HG03175 (cell line): Measurements from ENCODE around the gene INTS11.

Source experiments
- ATAC-seq: cut with Tn5 transposase; IDR thresholded peaks from one replicate; pipeline ENCODE4 v1.9.1; 2021; ENCODE audit warnings: mild to moderate bottlenecking, moderate library complexity; ENCODE audit not compliant: unreplicated experiment

INTS11 gene

DNA sequence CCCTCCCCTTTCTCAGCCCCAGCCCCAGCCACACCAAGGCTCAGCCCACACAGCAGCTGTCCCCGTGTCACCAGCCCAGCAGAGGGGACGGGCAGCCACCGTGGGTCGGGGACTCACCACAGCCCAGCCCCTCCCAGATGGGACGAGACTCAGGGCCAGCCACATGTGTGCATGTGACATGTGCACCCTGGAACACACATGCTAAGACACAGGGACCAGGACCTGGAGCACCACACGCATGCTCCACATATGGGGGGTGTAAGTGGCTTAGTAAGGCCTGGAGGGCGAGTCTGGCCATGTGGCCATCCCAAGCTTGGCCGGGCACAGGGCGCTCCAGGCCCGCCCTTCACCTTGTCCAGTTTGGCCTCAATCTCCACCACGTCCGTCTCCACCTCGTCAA, 20.7 kb downstream of the INTS11 start:
- ATAC-seq = no peak

DNA sequence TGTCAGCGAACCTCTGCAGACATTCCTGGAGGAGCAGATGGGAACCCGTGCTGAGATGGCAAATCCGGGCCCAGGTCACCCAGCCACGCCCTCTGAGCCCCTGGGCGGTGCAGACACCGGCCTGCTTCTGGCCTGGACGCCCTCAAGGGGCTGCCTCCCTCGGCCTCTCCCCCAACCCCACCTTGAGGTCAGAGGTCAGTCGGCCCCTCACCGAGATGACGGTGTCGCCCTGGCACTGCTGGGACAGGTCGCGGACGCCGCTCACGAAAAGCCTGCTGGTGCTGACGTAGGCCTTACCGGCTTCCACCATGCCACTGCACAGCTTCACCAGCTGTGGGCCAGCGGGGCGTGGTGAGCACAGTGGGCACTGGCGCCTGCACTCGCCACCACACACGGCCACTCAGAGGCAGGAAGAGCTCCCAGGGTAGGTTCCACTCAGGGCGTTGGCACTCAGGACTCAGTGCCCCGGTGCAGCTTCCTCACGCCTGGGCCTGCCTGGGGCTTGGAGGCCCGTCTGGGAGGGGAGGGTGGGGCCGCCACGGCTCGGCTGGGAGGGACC, 21.4 kb downstream of the INTS11 start:
- ATAC-seq = no peak

DNA sequence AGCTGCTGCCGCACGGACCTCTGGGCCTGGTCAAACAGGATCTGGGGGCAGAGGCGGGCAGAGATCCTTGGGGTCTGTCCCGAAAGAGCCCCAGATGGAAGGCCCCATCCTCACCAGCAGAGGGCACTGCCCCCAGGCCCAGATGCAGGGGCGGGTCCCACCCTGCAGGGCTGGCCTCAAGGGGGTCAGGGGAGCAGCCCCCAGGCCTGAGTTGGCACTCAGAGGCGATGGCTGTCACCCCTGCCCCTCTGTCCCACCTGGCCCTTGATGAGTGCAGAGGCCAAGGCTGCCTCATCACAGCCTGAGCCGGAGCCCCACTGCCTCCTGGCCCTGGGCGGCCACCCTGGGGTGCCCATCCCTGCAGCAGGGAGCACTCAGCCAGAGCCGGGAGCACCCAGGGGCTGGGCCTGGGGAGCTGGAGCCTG, 22.4 kb downstream of the INTS11 start:
- ATAC-seq = no peak

DNA sequence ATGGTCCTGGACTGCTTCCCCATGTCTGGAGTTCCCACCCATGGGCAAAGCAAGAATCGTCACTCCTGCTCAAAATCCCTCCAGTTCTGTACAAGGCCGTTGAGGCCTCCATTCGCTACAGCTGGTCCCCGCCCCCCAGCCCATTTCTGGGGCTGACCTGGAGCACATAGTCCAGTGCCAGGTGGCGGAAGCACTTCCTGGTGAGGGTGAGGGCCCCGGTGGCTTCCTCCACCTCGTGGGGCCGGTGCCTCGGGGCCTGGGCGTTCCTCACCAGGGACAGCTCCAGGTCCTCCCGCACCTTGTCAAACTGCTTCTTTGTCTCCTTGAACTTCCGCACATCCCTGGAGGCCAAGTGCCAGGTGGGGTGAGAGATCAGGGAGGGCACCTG, 24.1 kb downstream of the INTS11 start:
- ATAC-seq = no peak

DNA sequence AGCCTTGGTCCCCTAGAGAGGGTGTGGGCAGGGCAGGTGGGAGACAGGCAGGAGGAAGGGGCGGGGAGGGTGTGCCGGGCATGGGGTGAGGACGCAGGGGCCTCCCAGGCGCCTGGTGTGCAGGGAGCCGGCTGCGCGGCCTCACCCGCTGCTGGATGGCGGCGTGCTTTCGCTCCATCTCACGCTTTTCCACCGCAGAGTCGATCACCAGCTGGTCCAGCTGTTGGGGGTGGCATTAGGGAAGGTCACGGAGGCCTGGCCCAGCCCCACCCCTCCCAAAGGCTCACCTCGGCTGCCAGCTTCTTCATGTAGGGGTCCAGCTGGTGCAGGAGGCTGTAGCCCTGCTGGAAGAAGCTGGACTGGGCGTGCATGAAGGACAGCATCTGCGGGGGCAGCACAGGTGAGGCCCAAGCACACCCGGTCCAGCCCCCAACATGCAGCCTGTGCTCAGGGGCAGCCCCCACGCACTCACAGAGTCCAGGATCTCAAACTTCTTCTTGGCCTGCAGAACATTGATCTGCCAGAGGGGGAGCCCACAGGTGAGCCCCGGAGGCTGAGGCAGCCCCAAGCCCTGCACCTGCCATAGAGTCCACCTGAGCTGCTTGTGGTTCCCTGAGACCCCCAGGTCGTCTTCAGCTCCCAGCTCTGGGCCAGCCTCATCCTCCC, 24.6 kb downstream of the INTS11 start:
- ATAC-seq = no peak

DNA sequence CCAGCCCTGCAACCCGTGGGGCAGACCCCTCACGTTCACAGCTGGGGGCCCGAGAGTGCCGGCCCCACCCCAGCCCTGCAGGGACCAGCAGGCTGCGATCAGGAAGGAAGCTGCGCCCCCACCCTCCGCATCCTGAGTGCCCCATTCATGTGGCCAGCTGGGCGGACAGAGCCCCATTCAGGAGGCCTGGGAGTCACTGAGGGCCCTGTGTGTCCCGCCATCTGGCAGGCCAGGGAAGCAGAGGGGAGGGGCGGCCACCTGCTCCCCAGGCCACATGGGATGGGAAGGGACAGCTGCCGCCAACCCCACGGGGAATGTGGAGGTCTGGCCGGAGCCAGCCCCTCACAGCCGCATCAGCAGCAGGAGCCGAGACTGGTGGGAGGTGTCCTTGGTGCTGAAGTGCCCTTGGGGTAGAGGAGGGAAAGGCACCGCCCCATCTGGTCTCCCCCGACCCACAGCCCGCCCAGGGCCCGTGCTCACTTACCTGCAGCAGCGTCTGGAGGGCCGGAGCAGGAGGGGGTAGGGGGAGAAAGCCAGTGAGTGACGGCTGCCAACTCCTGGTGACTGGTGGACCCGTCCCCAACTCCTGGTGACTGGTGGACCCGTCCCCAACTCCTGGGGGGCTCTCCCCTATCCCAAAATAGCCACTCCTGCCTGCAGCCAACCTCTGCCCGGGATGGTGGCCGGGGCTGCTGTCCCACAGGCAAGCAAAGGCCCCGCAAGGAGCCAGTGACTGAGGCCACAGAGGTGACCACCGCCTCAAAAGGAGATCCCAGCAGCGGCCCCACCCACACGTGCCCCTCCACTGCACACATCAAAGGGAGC, 25.4 kb downstream of the INTS11 start:
- ATAC-seq = no peak

DNA sequence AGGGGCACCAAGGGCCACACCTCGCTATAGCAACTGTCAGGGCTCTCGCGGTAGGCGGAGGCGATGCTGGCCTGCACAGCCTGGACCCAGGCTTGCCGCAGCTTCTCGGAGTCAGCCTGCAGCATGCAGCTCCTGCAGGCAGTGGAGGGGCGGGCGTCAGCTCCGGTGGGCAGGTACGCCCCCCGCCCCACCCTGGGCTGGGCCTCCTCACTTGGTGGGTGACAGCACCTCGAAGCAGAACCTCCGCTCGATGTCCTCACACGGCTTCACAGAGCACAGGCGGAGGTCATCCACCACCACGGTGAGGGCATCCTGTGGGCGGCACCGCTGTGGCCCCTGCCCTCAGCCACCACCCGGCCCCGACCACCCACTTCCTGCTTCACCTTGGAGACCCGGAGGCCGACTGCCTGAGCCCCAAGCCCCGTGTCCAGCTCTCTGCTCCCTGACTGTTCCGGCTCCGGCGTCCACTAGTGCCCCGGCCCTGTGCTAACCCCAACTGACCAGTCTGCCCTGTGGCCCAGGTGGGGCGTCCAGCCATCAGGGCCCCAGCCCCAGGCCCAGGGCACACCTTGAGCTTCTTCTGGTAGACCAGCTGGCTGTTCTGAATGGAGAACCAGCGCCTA, 26.5 kb downstream of the INTS11 start:
- no peak for ATAC-seq

DNA sequence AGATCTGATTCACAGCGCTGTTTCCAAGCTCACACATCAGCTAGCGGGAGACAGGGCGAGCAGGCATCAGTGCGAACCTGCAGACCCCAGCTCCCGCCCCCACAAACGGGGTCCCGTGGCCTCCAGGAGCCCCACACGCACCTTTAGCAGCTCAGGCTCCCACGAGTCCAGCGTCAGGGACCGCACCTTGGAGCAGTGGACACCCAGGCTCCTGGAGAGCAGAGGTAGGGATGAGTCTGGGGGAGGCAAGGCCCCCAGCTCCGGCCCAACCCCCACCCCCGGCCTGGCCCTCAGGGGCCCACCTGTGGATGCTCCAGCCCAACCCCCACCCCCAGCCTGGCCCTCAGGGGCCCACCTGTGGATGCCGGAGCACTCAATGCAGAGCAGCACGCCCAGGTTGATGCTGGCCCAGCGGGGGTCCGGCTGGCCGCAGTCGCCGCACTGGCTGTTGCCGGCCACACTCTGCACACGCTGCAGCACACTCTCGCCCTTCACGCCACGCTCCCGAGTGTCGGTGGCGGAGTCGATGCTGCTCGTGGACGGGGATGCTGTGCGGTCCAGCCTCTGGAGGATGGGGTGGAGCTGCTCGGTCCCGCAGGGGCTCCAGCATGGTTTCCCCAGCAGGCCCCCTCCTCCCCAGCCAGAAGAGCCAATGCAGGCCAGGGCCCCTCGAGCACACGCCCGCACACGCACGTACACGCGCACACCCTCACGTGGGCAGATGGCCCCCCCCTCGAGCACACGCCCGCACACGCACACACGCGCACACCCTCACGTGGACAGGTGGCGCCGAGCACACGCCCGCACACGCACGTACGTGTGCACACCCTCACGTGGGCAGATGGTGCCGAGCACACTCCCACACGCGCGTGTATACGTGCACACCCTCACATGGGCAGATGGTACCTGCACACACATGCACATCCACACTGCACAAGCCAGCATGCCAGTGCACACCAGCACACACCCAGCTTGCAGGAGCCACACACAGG, 28.1 kb downstream of the INTS11 start:
- ATAC-seq = no peak

DNA sequence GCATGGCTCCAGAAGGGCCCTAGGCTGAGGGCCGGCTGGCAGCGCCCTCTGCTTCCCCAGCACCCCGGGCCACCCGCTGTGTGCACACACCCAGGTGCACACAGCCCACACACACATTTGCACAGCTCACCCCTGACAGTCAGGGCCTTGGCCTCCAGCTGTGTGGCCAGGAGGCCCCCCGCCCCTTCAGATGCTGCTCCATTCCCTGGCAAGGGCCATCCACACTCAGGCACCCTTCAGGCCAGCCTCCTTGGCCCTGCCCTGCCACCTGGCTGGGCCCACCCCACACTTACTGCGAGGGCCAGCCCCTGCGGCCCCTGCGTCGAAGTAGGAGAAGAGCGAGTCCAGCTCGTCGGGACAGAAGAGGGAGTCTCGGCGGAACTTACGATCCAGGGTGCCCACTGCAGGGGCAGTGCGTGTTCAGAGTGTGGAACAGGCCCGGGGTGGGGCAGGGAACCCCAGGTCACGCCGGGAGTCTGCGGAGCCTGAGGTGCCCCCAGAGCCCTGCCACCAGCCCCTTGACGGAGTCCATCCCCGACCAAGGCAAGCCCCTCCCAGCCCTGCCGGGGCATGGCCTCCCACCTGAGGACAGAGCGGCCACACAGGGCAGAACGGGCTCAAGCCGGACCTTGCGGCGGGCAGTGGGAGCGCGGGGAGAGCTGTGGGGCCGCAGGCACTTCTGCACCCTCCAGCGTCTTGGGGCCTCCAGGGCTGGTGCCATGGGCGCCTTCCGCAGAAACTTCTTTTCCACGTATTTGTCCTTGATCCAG, 29.1 kb downstream of the INTS11 start:
- no peak for ATAC-seq

DNA sequence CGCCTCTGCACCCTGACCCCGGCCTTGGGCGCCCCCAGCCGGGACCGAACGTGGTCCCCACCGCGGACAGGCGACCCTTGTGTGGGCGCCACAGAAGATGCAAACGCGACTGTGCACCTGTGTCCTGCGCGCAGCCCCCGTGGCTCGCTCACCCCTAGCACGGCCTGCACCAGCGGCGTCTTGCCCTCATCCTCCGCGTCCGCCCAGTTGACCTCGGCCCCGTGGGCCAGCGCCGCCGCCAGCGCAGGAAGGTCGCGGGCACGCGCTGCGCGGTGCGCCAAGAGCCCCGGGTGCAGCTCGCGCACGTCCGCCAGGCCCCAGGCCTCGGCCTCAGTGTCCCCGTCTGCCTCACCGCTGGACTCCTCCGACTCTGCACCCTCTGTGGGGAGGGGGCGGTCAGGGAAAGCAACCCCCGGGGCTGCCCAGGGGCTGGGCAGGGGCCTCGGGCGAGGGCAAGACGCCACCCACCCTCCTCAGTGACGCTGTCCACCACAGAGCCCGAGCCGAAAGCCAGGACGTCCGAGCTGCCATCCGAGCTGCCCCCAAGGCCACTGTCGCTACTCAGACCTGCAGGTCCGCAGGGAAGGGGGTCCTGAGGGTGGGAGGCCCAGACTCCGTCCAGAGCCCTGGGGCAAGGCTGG, 30.1 kb downstream of the INTS11 start:
- no peak for ATAC-seq

DNA sequence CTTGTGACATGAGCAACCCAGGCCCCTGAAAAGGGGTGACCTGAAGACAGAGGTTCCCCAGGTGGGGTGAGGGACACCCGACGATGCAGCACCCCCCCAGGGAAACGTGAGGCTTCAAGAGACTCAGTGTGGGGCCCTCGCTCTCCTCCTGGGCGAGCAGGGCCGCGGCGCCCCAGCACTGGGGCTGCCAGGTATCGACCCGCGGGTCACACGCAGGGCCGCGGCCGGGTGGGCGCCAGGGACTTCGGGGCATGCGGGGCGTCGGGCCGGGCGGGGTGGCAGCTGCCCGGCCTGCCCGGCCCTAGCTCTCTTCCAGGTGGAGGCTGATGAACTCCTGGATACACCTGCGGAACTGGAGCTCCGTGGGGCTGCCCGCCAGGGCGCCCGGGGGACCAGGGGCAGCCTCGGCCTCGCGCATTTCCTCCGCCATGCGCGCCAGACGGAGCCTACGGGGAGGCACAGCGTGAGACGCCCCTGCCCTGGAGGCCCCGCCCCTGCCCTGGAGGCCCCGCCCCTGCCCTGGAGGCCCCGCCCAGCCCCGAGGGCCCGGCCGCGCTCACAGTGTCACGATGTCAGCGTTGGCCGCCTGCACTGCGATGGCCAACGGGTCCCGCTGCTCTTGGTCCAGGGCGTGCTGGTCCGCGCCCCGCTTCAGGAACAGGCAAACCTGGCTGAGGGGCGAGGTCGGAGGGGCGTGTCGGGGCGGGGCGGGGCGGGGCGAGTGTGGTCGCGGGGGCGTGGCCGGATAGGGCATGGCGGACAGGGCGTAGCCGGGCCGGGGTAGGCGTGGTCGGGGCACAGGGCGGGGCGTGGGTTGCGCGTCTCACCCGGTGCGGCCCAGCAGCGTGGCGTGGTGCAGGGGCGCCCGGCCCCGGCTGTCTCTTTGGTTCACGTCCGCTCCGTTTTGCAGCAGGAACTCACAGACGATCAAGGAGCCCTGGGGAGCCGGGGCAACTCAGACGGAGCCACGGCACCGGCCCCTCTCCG, 30.9 kb downstream of the INTS11 start:
- no peak for ATAC-seq

DNA sequence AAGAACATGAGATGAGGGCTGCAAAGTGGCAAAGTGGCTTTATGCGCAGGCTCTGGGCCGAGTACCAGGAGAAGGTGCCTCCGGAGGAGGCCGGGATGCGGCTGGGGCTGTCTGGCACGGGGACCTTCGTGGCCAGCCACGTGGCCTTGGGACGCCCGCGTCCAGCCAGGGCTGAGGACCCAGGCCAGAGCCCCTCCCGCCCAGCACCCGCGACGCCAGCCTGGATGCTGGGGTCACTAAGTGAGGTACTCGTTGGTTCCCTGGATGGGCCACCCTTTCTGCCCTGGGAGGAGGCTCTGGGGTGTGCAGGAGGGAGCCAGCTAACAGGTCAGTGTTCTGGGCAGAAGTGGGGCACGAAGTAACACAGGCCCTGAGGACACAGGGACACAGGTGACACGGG, 31.6 kb downstream of the INTS11 start:
- no peak for ATAC-seq

DNA sequence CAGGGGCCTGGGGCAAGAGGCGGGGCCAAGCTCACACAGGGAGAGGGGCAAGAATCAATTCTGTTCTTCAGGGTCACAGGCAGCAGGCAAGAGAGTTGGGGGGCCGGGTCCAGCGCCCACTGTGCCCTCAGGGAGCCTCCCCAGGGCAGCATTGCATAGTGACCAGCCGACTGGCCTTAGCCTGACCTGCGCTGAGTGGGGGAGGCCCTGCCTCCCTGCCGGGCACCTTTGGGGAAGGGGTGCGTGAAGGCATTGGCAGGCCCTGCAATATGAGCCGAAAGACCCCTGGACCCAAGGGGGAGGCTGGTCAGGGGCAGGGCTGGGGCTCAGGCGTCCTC, 32.0 kb downstream of the INTS11 start:
- ATAC-seq = no peak

DNA sequence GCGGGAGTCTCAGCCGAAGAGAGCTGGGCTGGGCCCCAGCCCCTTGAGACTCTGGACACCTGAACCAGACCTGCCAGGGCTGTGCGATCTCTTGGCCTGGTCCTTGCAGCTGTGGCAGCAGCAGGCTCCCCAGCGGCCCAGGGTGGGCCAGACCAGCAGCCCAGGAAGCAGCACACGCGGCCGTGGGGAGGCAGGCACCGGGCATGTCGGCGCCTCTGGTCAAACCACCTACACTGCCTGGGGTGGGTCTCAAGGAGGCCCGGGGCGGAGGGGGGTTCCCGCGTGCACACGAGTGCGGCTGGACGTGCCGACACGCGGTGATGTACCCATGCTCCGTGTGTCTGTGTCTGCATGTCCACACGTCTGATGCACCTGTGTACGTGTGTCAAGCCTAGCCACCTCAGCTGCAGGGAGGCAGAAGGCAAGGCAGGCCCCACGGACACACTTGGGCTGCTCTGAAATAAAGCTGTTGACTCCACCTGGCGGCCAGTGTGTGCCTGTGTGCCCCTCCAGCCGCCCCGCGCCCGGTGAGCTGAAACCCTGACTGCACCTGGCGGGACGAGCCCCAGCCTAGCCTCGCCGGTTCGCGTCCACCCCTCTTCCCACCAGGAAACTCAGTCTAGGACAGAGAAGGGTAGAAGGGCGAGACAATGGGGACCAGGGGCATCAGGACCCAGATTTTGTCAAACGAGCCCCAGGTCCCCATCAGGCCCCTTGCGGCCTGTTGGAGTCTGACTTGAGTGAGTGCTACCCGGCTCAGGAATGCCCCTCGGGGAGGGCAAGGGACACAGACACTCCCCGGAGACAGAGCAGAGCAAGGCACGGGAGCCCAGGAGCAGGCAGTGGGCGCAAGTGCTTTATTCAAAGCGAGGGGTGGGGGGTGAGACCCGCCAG, 32.7 kb downstream of the INTS11 start:
- no peak for ATAC-seq

DNA sequence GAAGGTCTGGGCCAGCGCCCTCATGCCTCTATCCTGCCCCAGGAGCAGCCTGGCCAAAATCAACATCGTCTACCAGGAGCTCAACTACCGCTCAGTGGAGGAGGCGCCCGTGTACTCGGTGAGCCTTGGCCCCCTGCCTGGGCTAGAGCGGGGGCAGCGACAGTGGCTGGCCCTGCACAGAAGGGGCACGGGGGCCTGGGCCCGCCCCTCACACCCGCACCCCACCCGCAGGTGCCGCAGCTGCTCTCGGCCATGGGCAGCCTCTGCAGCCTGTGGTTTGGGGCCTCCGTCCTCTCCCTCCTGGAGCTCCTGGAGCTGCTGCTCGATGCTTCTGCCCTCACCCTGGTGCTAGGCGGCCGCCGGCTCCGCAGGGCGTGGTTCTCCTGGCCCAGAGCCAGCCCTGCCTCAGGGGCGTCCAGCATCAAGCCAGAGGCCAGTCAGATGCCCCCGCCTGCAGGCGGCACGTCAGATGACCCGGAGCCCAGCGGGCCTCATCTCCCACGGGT, 33.4 kb downstream of the INTS11 start:
- no peak for ATAC-seq

DNA sequence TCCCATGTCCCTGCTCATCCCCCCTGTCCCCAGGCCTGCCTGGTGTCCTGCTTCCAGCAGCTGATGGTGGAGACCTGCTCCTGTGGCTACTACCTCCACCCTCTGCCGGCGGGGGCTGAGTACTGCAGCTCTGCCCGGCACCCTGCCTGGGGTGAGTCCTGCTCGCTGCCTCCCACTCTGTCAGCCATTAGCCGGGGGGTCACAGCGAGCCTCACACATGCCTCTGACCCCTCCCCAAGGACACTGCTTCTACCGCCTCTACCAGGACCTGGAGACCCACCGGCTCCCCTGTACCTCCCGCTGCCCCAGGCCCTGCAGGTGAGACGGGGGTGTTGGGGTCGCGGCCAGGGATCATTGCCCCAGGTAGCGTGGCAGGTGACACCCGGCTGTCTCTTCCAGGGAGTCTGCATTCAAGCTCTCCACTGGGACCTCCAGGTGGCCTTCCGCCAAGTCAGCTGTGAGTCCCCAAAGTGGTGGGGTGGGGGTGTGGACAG, 34.2 kb downstream of the INTS11 start:
- ATAC-seq = no peak
